HCT116 (cell line): ENCODE results near the gene TLE4.

Experiments
- ELF1 ChIP-seq: IDR thresholded peaks from 2 replicates; pipeline ENCODE4 v1.6.1; 2012; ENCODE audit warnings: low read depth, borderline replicate concordance
- EZH2 ChIP-seq: fragments of 200-600 bp; sonication (generic); IDR thresholded peaks from 2 replicates; pipeline ENCODE4 v1.6.1; 2017; ENCODE audit warnings: antibody characterized with exemption, mixed run types
- POLR2A ChIP-seq: IDR thresholded peaks from 2 replicates; pipeline ENCODE4 v1.7.0; 2011; ENCODE audit warnings: borderline replicate concordance; ENCODE audit not compliant: insufficient read depth, insufficient read length; ENCODE audit errors: extremely low read depth
- RAD21 ChIP-seq: IDR thresholded peaks from 2 replicates; pipeline ENCODE4 v1.6.1; 2012; ENCODE audit warnings: low read depth, mild to moderate bottlenecking
- SIN3A ChIP-seq: IDR thresholded peaks from 2 replicates; pipeline ENCODE4 v1.6.1; 2012; ENCODE audit warnings: low read depth
- SRF ChIP-seq: IDR thresholded peaks from 2 replicates; pipeline ENCODE4 v1.6.1; 2012; ENCODE audit warnings: low read depth
- TCF7L2 ChIP-seq: IDR thresholded peaks from 2 replicates; pipeline ENCODE4 v1.7.0; 2011; ENCODE audit warnings: borderline replicate concordance, inconsistent platforms; ENCODE audit not compliant: insufficient read depth, insufficient read length; ENCODE audit errors: extremely low read depth
- YY1 ChIP-seq: IDR thresholded peaks from 2 replicates; pipeline ENCODE4 v1.6.1; 2011; ENCODE audit warnings: low read length, low read depth, moderate library complexity, mild to moderate bottlenecking; ENCODE audit not compliant: insufficient replicate concordance; ENCODE audit errors: extremely low read depth
- TF ChIP-seq, protein P1 (sequence below), 3 experiments: fragments of 200-600 bp in 1 of 3; sonication (generic) in 1 of 3; IDR thresholded peaks in 2 of 3; conservative IDR thresholded peaks in 1 of 3; 2 replicates each; pipeline ENCODE4 v1.5.1; 2012 to 2017; ENCODE audit warnings: low read depth in 2 of 3, low read length in 2 of 3, antibody characterized with exemption in 1 of 3, borderline replicate concordance in 1 of 3, control low read depth in 1 of 3, mild to moderate bottlenecking in 1 of 3, mixed read lengths in 1 of 3, mixed run types in 1 of 3, moderate library complexity in 1 of 3; ENCODE audit not compliant: insufficient read depth in 1 of 3
- TF ChIP-seq, protein P2 (sequence below): IDR thresholded peaks from 2 replicates; pipeline ENCODE4 v1.6.1; 2012
- TF ChIP-seq, protein P3 (sequence below): IDR thresholded peaks from 2 replicates; pipeline ENCODE4 v1.6.1; 2011; ENCODE audit warnings: mild to moderate bottlenecking, low read length, moderate library complexity; ENCODE audit not compliant: insufficient replicate concordance; ENCODE audit errors: extremely low read depth
- TF ChIP-seq, protein P4 (sequence below): IDR thresholded peaks from 2 replicates; pipeline ENCODE4 v1.6.1; 2012

DNA sequence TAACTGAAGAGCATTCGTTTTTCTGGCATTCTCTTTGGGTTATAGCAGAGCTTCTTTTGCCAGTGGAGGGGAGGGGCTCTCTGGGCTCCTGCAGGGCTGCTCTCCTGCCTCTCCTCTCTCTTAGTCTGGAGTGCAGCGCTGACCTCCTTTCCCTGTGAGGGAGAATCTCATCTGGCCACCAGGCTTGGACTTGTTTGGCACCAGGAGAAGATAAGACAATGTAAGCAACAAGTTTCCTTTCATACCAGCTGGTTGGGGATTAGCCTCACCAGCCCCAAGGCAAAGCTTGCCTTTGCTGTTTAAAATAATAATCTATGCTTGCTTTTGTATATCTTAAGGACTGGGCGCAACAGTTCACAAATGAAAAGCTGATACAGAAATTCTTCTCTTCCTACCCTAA lies 196.4 kb downstream of the TLE4 start:
- TF ChIP-seq POLR2A, result no peak
- TF ChIP-seq, protein P1, sequence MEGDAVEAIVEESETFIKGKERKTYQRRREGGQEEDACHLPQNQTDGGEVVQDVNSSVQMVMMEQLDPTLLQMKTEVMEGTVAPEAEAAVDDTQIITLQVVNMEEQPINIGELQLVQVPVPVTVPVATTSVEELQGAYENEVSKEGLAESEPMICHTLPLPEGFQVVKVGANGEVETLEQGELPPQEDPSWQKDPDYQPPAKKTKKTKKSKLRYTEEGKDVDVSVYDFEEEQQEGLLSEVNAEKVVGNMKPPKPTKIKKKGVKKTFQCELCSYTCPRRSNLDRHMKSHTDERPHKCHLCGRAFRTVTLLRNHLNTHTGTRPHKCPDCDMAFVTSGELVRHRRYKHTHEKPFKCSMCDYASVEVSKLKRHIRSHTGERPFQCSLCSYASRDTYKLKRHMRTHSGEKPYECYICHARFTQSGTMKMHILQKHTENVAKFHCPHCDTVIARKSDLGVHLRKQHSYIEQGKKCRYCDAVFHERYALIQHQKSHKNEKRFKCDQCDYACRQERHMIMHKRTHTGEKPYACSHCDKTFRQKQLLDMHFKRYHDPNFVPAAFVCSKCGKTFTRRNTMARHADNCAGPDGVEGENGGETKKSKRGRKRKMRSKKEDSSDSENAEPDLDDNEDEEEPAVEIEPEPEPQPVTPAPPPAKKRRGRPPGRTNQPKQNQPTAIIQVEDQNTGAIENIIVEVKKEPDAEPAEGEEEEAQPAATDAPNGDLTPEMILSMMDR (IDR thresholded peaks at IDR 0.05 in 2 of 3, conservative IDR thresholded peaks at IDR 0.05 in 1 of 3; ENCODE audit: borderline replicate concordance in 1 of 3, insufficient read depth in 1 of 3, low read depth in 2 of 3, low read length in 2 of 3), result no peak
- TF ChIP-seq, protein P2, sequence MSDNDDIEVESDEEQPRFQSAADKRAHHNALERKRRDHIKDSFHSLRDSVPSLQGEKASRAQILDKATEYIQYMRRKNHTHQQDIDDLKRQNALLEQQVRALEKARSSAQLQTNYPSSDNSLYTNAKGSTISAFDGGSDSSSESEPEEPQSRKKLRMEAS, result no peak
- no peak for TF ChIP-seq SIN3A
- TF ChIP-seq TCF7L2, result no peak
- no peak for TF ChIP-seq SRF
- TF ChIP-seq YY1, result no peak
- no peak for TF ChIP-seq ELF1
- TF ChIP-seq RAD21, result no peak
- TF ChIP-seq, protein P3, sequence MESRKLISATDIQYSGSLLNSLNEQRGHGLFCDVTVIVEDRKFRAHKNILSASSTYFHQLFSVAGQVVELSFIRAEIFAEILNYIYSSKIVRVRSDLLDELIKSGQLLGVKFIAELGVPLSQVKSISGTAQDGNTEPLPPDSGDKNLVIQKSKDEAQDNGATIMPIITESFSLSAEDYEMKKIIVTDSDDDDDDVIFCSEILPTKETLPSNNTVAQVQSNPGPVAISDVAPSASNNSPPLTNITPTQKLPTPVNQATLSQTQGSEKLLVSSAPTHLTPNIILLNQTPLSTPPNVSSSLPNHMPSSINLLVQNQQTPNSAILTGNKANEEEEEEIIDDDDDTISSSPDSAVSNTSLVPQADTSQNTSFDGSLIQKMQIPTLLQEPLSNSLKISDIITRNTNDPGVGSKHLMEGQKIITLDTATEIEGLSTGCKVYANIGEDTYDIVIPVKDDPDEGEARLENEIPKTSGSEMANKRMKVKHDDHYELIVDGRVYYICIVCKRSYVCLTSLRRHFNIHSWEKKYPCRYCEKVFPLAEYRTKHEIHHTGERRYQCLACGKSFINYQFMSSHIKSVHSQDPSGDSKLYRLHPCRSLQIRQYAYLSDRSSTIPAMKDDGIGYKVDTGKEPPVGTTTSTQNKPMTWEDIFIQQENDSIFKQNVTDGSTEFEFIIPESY, result no peak
- TF ChIP-seq, protein P4, sequence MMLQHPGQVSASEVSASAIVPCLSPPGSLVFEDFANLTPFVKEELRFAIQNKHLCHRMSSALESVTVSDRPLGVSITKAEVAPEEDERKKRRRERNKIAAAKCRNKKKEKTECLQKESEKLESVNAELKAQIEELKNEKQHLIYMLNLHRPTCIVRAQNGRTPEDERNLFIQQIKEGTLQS, result no peak
- no peak for TF ChIP-seq EZH2
